ENCODE results near the gene MPV17L2.

GRCh38 chr19:18179957-18180356 lies 13.1 kb upstream of the MPV17L2 start:
- TF ChIP-seq, protein P1, sequence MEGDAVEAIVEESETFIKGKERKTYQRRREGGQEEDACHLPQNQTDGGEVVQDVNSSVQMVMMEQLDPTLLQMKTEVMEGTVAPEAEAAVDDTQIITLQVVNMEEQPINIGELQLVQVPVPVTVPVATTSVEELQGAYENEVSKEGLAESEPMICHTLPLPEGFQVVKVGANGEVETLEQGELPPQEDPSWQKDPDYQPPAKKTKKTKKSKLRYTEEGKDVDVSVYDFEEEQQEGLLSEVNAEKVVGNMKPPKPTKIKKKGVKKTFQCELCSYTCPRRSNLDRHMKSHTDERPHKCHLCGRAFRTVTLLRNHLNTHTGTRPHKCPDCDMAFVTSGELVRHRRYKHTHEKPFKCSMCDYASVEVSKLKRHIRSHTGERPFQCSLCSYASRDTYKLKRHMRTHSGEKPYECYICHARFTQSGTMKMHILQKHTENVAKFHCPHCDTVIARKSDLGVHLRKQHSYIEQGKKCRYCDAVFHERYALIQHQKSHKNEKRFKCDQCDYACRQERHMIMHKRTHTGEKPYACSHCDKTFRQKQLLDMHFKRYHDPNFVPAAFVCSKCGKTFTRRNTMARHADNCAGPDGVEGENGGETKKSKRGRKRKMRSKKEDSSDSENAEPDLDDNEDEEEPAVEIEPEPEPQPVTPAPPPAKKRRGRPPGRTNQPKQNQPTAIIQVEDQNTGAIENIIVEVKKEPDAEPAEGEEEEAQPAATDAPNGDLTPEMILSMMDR (IDR thresholded peaks at IDR 0.05) = no peak
- TF ChIP-seq POLR2A (IDR thresholded peaks at IDR 0.05; ENCODE audit: low read depth) = no peak
- TF ChIP-seq POLR2AphosphoS5 (IDR thresholded peaks at IDR 0.05) = no peak
- TF ChIP-seq EP300 (IDR thresholded peaks at IDR 0.05) = no peak
